CD4-positive, alpha-beta T cell treated with Interleukin-21 for 1 hour (primary cell): Measurements from ENCODE around the gene TMC5.
A peak's percentile ranks its signal among the peaks of the same experiment; 100 is the strongest.
"Not testable (repeated sequence)": the region's sequence is repeated elsewhere in the genome, so short reads cannot be mapped to it uniquely, and the experiment has no call there.

Source experiments
- DNase-seq: peaks from one replicate; pipeline ENCODE4 v3.0.0-alpha.2; 2020

TMC5 gene, protein sequence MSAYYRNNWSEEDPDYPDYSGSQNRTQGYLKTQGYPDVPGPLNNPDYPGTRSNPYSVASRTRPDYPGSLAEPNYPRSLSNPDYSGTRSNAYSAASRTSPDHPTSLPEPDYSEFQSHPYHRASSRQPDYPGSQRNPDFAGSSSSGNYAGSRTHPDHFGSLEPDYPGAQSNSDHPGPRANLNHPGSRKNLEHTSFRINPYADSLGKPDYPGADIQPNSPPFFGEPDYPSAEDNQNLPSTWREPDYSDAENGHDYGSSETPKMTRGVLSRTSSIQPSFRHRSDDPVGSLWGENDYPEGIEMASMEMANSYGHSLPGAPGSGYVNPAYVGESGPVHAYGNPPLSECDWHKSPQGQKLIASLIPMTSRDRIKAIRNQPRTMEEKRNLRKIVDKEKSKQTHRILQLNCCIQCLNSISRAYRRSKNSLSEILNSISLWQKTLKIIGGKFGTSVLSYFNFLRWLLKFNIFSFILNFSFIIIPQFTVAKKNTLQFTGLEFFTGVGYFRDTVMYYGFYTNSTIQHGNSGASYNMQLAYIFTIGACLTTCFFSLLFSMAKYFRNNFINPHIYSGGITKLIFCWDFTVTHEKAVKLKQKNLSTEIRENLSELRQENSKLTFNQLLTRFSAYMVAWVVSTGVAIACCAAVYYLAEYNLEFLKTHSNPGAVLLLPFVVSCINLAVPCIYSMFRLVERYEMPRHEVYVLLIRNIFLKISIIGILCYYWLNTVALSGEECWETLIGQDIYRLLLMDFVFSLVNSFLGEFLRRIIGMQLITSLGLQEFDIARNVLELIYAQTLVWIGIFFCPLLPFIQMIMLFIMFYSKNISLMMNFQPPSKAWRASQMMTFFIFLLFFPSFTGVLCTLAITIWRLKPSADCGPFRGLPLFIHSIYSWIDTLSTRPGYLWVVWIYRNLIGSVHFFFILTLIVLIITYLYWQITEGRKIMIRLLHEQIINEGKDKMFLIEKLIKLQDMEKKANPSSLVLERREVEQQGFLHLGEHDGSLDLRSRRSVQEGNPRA

DNA sequence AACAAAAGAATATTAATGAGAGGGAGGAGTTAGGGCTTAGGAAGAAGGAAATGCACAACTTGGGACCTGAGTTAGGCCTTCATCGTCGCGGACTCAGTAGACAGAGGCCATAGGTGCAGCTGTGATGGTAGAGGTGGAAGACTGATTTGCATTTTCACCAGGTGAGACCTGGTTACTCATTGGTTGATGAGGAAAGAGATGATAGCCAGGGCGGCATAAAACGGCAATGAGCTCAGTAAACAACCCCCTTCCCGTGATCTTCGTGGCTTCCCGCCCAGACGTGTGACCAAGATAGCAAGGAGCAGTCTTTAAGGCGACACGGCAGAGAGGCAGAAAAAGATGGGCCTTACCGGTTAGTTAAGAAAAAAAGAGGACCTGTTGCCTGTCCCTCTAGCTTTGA lies at the start of gene TMC5:
TMC5 (plus strand) TSS at position 244 of the 400 bp plus-strand sequence. CDS start 22,156 bp downstream, outside the sequence.
- DNase-seq = no peak

DNA sequence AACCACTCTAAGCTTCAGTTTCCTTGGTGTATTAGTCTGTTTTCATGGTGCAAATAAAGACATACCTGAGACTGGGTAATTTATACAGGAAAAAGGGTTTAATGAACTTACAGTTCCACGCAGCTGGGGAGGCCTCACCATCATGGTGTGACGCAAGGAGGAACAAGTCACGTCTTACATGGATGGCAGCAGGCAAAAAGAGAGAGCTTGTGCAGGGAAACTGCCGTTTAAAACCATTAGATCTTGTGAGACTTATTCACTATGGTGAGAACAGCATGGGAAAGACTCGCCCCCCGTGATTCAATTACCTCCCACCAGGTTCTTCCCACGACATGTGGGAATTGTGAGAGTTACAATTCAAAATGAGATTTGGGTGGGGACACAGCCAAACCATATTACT lies 45.1 kb upstream of the TMC5 start:
- DNase-seq = not testable (repeated sequence)

DNA sequence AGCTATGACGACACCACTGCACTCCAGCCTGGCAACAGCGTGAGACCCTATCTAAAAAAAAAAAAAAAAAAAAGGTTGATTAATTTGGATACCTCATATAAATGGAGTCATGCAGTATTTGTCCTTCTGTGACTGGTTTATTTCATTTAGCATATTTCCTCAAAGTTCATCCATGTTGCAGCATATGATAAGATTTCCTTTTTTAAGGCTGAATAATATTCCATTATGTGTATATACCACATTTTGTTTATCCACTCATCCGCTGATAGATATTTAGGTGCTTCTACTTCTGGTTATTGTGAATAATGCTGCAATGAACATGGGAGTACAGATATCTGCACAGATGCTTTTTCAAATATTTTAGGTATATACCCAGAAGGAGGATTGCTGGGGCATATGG lies 43.3 kb upstream of the TMC5 start:
- no peak for DNase-seq

DNA sequence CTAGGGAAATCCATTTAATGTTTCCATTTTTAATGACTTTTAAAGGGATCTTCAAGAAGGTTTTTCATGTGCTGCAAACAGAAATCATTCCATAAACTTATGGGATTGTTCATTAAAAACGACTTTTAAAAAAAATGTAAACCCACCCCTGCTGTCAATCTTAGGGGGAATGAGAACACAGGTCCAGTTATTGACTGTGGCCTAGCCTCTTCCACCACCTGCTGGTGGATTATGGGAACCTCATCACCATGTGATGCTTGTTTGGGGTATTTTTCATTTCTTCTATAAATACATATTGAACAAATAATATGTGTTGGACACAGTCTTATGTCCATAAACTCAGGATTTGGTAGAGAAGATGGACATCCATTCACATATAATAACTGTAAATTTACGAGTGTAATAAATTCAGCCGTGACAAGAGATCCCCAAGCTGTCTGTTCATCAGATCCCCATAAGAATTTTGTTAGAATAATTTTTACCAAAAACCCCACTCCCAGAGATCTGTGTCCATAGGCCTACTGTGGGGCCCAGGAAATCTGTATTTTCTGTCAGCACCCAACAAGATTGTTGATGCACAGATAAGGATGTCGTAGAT lies 42.0 kb upstream of the TMC5 start:
- DNase-seq = peak; percentile 22

DNA sequence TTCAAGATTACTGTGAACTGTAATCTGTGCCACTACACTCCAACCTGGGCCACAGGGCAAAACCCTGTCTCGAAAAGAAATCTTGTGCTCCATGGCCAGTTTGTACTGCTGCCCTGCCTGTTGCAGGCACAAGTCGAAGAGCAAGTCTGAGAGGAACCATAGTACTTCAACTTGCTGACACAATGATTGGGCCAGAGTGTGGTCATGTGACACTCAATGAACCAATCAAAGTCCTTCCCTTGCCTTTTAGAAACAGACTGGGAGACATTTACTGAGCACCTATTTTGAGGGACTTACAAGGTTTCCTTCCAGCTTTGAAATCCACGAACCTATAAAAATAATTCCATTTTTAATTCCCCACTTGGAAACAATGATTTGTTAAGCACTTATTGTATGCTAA lies 39.8 kb upstream of the TMC5 start:
- DNase-seq = no peak

GRCh38 chr16:19378511-19378910 lies 39.2 kb upstream of the TMC5 start:
- no peak for DNase-seq

DNA sequence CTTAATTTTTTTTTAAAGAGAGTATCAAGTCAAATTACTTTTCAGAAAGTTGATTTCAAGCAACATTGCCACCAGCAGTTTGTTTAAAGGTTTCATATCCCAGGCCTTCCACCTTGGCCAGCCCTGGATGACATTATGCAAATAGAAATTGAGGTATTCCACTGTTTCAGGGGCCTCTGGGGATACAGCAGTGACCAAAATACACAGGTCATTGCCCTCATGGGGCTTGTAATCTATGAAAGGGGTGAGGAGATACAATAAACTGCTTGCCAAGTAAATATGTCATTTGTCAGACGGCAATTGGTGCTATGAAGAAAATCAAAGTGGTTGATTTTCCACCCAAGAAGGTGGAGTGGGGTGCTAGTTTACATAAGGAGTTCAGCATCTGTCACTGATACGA lies 37.8 kb upstream of the TMC5 start:
- no peak for DNase-seq

DNA sequence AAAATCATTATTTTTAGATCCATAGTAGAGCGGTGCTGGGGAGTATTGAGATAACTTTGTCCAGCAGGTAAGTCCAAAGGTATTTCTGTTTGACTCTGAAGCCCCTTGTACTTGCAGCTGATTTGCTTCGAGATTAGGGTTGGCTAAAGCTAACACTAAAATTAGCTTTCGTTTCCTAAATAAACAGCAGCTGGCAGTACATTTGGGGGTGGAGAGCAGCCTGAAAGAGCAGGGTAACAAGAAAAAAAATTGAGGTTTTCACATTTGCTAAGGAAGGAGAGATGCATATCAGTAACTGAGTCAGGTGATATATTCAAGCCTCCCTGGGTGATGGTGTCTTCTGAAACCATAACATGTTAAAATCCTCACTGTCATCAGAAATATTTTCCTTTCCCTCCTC lies 37.4 kb upstream of the TMC5 start:
- peak; percentile 4 for DNase-seq

- no peak for DNase-seq
These were observed 35.4 kb upstream of the TMC5 start for GRCh38 chr16:19382084-19382801.

GRCh38 chr16:19382887-19383816 lies 34.5 kb upstream of the TMC5 start:
- DNase-seq = no peak

DNA sequence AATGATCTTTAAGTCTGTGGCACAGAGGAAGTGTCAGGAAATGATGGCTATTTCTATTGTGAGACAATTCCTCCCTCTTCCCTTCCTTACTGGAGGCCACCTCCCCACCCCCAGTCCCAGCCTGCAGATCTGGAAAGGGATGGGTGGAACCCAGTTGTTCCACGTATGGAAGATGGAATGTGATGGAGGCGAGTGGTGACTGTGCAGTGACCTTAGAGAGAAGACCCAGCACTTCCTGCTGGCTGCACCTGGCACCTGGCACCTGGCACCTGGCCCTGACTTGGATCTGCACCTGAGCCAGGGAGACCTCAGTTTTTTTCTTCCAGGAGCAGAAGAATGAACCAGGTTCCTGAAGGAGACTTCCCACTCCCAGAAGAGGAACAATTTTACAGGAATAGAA lies 33.0 kb upstream of the TMC5 start:
- no peak for DNase-seq

- no peak for DNase-seq
These were observed 31.2 kb upstream of the TMC5 start for GRCh38 chr16:19386525-19386924.

DNA sequence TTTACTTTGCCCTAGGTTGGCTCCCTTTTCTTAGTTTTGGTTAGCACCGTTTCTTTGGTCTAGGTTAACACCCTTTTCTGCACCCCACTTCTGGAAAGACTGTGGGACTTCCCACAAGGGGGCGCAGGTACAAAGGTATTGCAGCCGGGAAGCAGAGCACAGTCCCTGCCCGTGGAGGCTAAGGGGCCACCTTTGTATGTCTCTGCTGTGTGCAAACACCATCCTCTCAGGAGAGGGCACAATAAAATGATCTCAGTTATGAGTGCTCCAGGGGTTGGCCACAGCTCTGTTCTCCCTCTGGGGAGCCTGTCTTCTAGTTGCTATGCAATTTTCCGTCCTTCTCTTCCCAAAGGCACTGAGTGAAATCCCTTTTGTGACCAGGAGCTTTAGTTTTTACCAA lies 28.4 kb upstream of the TMC5 start:
- peak; percentile 42 for DNase-seq

GRCh38 chr16:19391185-19391776 lies 26.4 kb upstream of the TMC5 start:
- DNase-seq = not testable (repeated sequence)

DNA sequence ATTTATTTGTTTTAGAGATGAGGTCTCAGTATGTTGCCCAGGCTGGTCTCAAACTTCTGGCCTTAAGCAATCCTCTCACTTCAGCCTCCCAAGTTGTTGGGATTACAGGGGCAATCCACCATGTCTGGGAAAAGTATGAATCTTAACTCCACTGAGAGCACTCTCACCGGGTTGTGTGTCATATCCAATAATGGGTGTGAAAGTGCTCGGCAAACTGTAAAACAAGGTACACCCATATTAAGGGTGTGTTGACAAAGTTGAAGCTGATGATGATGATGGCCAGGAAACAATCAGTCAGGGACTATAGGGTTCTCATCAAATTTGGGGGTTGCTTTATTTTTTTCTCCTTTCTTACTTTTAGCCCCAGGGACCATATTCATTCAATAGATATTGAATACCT lies 25.3 kb upstream of the TMC5 start:
- no peak for DNase-seq

DNA sequence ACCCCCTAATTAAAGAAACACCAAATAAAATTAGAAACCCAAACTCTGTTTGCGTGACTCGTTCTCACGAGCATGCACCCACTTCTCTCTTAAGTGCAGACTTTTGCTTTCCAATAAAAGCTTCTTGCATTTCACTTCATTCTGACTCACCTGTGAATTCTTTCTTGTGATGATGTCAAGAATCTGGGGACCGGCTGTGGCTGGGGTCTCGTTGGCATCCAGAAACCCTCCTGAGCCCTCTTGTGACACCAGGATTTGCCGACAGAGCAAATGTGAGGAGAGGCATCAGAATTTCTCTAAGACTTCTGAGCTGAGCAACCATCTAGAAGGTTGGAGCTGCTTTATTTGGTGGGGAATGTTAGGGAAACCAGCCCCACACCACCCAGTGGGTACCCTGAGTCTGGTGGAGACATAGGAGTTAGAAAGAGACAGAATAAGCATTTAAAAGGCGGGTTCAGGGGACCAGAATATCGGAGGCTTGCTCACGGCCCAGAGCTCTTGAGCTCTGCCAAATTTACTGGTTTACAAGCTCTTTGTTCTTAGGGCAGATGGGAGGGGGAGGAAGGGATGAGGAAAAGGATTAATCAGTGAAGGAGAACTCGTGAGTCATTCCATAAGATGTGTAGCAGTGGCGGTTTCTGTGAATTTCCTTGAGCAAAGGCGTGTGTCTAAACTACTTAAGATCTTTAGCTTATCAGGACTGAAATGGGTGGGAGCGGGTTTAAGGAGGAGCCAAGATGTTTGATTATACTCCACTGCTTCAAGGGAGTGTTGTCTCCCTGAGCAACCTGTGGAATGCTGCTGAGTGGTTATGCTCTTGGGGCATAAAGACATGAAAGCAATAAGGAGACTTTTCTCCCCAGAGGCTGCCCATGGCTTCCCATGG lies 24.2 kb upstream of the TMC5 start:
- no peak for DNase-seq

- not testable (repeated sequence) for DNase-seq
These were observed 21.9 kb upstream of the TMC5 start for GRCh38 chr16:19395646-19396267.

DNA sequence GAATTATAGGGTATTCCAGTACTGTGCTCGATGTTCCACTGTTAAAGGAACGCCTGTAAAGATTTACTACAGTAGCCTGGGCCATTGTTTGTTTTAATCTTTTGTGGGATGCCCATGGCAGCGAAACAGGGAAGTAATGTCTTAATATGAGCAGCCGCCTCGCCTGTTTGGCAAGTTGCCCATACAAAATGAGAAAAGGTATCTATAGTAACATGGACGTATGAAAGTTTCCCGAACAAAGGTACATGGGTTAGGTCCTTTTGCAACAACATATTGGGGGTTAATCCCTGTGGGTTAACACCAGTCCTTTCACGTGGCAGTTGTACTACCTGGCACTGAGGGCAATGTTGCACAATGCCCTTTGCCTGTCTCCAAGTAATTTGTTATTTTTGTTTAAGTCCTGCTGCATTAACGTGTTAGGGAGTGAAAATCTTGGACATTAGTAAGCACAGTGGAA lies 21.1 kb upstream of the TMC5 start:
- DNase-seq = no peak

GRCh38 chr16:19397373-19397772 lies 20.3 kb upstream of the TMC5 start:
- DNase-seq = not testable (repeated sequence)
